Endometrial microvascular endothelial cells (primary cell): ENCODE results near the gene TJP2. TPM values are rescaled to one million over a fixed set of nuclear protein-coding genes. Genes with fewer than 3 reads are reported as not detected.

Experiments used
- in situ Hi-C: cut with HindIII; loops from 2 replicates; pipeline ENCODE4 v1.10.0; 2017; ENCODE audit warnings: low sequenced_read_pairs, low pct_unique_long_range_greater_than_20kb; ENCODE audit errors: inconsistent ontology term
- total RNA-seq: library from RNA; depleted of rRNA; stranded (reverse); fragments of >200 nt; gene quantifications from one replicate; pipeline ENCODE4 v1.2.3, GENCODE V29; 2015; ENCODE audit errors: inconsistent ontology term

Gene TJP2
- total RNA-seq, 1 donor from 2014 or later, result 279 TPM

- in situ Hi-C loops, result no loop called here
Observed at GRCh38 chr9:69307446-69308205, 133.5 kb downstream of the TJP2 start.

- in situ Hi-C loops, result no loop called here
Observed at GRCh38 chr9:69308206-69308931, 134.3 kb downstream of the TJP2 start.

- in situ Hi-C loops, result no loop called here
Observed at GRCh38 chr9:69313175-69313574, 139.1 kb downstream of the TJP2 start.

GRCh38 chr9:69314547-69314946, 140.5 kb downstream of the TJP2 start:
- in situ Hi-C loops, result no loop called here

- in situ Hi-C loops, result no loop called here
Observed at GRCh38 chr9:69317081-69317480, 143.0 kb downstream of the TJP2 start.

GRCh38 chr9:69317894-69318293, 143.8 kb downstream of the TJP2 start:
- in situ Hi-C loops, result no loop called here

GRCh38 chr9:69319324-69320025, 145.4 kb downstream of the TJP2 start:
- in situ Hi-C loops, result no loop called here

- in situ Hi-C loops, result no loop called here
Observed at GRCh38 chr9:69322256-69322655, 148.2 kb downstream of the TJP2 start.

GRCh38 chr9:69323861-69324260, 149.8 kb downstream of the TJP2 start:
- in situ Hi-C loops, result no loop called here

Other genes starting within 250 kb of the TJP2 start
- gene PRKACG, start 160.2 kb upstream of the TJP2 start, total RNA-seq, result not detected
- gene FXN, start 138.5 kb upstream of the TJP2 start, total RNA-seq, result 20.3 TPM
- 0.84 TPM for gene ENTREP1, start 150.9 kb downstream of the TJP2 start, total RNA-seq